B cell (primary cell): ENCODE measurements around the gene PRLR.

Experiments
- CTCF ChIP-seq: fragments of 200-600 bp; IDR thresholded peaks from one replicate; pipeline ENCODE4 v1.8.0; 2022; ENCODE audit warnings: antibody characterized with exemption, mild to moderate bottlenecking
- EZH2 ChIP-seq: IDR thresholded peaks from 2 replicates; pipeline ENCODE4 v1.6.1; 2012; ENCODE audit warnings: borderline replicate concordance, low read depth, mild to moderate bottlenecking, moderate library complexity, low read length; ENCODE audit not compliant: insufficient read depth, poor library complexity, severe bottlenecking

- TF ChIP-seq CTCF = no peak
- no peak for TF ChIP-seq EZH2
Measured at GRCh38 chr5:35152733-35153132, 77.6 kb downstream of the PRLR start.
